Cardiac fibroblast (primary cell): Measurements from ENCODE around the gene ACAP1.

ENCODE experiments used
- DNase-seq, 2 donors: peaks; one replicate each; pipeline versions ENCODE4 v3.0.0 to v3.0.0-alpha.2; 2010; ENCODE audit warnings: low read depth in 2 of 2
- H3K4me3 ChIP-seq, 2 donors: replicated peaks in 1 of 2; 1 replicate in 1 of 2; 2 replicates in 1 of 2; pipeline ENCODE4 v1.5.1; 2011; ENCODE audit warnings: low read depth in 2 of 2, low read length in 2 of 2, mild to moderate bottlenecking in 2 of 2, moderate library complexity in 1 of 2
- TF ChIP-seq, protein P1 (sequence below): IDR thresholded peaks from one replicate; pipeline ENCODE4 v1.5.1; 2011; ENCODE audit warnings: low read depth, mild to moderate bottlenecking, low read length, inconsistent platforms

Gene ACAP1

DNA sequence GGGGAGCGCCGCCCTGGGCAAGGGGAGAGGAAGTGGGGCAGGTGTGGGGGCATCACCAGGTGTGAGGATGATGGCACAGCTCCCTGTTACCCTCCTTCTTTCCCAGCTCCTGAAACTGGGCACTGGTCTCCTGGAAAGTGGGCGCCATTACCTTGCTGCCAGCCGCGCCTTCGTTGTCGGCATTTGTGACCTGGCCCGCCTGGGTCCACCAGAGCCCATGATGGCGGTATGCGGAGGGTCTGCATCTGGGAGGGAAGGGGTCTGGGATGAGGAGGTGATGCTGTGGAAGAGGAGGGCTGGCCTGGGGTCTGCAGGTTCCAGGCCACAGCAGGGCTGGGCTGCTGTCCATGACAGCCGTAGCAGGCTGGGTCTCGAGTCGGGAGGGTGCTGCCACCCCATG, 5.5 kb downstream of the ACAP1 start:
- H3K4me3 ChIP-seq = no peak overlapping the region
- no peak for DNase-seq
- TF ChIP-seq, protein P1, sequence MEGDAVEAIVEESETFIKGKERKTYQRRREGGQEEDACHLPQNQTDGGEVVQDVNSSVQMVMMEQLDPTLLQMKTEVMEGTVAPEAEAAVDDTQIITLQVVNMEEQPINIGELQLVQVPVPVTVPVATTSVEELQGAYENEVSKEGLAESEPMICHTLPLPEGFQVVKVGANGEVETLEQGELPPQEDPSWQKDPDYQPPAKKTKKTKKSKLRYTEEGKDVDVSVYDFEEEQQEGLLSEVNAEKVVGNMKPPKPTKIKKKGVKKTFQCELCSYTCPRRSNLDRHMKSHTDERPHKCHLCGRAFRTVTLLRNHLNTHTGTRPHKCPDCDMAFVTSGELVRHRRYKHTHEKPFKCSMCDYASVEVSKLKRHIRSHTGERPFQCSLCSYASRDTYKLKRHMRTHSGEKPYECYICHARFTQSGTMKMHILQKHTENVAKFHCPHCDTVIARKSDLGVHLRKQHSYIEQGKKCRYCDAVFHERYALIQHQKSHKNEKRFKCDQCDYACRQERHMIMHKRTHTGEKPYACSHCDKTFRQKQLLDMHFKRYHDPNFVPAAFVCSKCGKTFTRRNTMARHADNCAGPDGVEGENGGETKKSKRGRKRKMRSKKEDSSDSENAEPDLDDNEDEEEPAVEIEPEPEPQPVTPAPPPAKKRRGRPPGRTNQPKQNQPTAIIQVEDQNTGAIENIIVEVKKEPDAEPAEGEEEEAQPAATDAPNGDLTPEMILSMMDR = no peak

DNA sequence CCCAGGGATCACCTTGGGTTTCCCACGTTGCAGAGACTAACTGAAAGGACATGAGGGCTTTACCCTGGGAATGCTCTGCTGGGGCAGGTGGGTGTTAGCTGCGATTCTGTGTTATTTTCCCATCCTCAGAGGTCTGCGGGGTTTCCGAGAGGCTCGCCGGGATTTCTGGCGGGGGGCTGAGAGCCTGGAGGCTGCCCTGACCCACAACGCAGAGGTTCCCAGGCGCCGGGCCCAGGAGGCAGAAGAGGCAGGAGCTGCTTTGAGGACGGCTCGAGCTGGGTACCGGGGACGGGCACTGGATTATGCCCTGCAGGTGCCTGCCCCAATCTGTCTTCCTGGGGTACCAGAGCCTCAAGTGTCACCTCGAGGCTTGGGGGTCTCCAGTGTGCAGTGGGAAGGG, 6.9 kb downstream of the ACAP1 start:
- TF ChIP-seq, protein P1 = no peak
- DNase-seq = no peak

DNA sequence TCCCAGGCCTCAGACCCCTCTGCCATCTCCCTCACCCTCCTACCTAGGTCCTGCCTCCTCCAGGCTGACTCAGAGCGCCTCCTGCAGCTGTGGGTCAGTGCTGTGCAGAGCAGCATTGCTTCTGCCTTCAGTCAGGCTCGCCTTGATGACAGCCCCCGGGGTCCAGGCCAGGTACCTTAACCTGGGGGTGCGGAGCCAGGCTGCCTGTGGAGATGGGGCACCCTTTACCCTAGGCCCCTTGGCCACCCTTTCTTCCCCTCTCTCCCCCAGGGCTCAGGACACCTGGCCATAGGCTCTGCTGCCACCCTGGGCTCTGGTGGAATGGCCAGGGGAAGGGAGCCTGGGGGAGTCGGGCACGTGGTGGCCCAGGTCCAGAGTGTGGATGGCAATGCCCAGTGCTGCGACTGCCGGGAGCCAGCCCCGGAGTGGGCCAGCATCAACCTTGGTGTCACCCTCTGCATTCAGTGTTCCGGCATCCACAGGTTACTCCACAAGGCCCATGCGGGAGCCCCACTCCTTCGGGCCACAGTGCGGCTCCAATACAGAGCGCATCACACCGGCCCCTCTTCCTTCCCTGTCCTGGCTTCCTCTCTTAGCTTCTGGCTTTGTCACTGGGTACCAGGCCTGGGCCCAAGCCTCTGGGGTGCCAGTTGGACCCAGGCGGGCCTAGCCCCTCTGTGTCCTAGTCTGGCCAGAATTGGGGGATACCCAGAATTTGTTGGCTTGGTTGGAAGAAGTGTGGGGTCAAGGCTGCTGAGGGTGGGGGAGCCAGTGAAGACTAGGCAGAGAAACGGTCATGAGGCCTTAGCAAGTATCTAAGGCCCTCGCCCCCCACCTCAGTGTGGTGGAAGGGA, 10.7 kb downstream of the ACAP1 start:
- TF ChIP-seq, protein P1 = no peak
- DNase-seq = no peak
- H3K4me3 ChIP-seq = no peak overlapping the region

More for the DNA sequence above, 6.9 kb downstream of the ACAP1 start:
- no peak overlapping the region for H3K4me3 ChIP-seq

DNA sequence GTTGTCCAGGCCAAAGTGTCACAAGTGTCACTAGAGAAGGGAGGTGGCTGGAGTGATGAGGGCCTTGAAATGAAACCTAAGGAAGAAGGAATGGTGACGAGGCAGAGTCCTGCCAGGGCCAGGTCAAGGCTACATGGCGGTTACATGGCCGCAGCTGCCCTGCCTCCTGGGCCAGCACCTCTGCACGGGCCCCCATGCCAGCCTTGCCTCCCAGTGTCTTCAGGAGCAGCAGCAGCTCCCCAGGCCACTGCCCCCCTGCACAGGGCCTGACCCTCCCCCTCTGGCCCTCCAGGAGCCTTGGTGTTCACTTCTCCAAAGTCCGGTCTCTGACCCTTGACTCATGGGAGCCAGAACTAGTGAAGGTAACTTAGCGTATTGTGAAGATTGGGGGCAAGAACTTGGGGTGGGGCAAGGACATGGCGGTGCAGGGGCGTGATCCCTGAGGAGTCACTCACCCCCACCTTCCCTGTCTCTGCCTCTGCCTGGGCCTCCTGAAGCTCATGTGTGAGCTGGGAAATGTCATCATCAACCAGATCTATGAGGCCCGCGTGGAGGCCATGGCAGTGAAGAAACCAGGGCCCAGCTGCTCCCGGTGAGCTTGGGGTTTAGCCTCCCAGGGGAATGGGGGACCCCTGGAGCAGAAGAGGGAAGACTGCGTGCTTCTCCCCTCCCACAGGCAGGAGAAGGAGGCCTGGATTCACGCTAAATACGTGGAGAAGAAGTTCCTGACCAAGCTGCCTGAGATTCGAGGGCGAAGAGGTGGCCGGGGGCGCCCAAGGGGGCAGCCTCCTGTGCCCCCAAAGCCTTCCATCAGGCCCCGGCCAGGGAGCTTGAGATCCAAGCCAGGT, 11.5 kb downstream of the ACAP1 start:
- DNase-seq = peak in 1 of 2 donors; percentile 18
- H3K4me3 ChIP-seq = no peak overlapping the region
- TF ChIP-seq, protein P1 = no peak

DNA sequence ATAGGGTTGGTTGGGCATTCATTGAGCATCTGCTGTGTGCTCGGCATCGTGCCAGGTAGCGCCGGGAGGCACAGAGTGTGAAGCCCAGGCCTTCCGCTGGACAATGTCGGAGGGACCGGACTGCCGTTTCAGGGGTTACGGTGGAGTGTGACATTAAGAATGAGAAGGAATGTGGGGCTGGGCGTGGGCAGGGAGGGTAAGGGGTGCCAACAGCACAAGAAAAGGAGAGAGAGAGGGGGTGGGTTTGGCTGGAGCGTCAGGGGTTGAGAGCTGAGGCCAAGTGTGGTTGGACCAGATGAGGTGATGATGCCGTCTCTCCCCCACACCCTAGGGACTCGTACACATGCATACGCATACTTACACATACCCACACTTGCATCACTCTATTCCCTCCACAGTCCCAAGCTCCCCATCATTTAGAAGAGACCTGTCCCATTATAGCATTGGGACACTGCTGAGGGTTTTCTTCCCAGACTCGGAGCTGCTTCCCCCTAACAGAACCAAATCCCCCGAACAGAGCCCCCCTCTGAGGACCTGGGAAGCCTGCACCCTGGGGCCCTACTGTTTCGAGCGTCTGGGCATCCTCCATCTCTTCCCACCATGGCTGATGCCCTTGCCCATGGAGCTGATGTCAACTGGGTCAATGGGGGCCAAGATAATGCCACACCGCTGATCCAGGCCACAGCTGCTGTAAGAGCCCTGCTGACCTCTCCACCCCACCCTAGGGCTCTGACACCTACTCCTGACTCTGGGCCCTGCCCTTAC, 12.3 kb downstream of the ACAP1 start:
- no peak overlapping the region for H3K4me3 ChIP-seq
- DNase-seq = peak; percentile 48 to 80
- TF ChIP-seq, protein P1 = no peak
